GM12891 (cell line): Measurements from ENCODE around the gene IFI27L2.

ENCODE experiments used
- POLR2A ChIP-seq: IDR thresholded peaks from 2 replicates; pipeline ENCODE4 v1.6.1; 2011; ENCODE audit warnings: low read depth, low read length, control low read depth
- TAF1 ChIP-seq: IDR thresholded peaks from 2 replicates; pipeline ENCODE4 v1.6.1; 2011; ENCODE audit warnings: low read depth, low read length, control low read depth

GRCh38 chr14:94175747-94176146 is 46.3 kb upstream of the IFI27L2 start:
- TF ChIP-seq POLR2A (no peak), TAF1 (no peak)
